A549 (cell line): ENCODE measurements around the gene SMARCD1. TPM values are rescaled to one million over a fixed set of nuclear protein-coding genes. Genes with fewer than 3 reads are reported as not detected.

Source experiments
- ATAC-seq, 2 experiments: fragments of 200-7000 bp in 1 of 2; fragments of >200 bp in 1 of 2; cut with Nextera tagmentation in 1 of 2; cut with Tn5 transposase in 1 of 2; 3 replicates each; pipeline versions ENCODE4 v1.8.0 to v1.9.1; 2018 to 2020; ENCODE audit warnings: mild to moderate bottlenecking in 1 of 2, moderate library complexity in 1 of 2
- CTCF ChIA-PET: fragments of 300-600 bp; sonication (Branson Sonifier 250); formaldehyde crosslinking; extraction: SDS; loops from one replicate; lab custom pipeline; 2021; ENCODE audit warnings: antibody characterized with exemption, inconsistent platforms; lab: Yijun Ruan, JAX
- POLR2A ChIA-PET: fragments of 350-600 bp; formaldehyde crosslinking; extraction: SDS; loops from one replicate; lab custom pipeline; 2021; ENCODE audit warnings: antibody characterized with exemption, inconsistent platforms; lab: Yijun Ruan, JAX
- DNase-seq, 2 experiments: peaks; one replicate each; pipeline versions ENCODE4 v3.0.0 to v3.0.0-alpha.2; 2011 to 2016; ENCODE audit warnings: low read depth in 1 of 2, low spot score in 1 of 2
- FAIRE-seq: peaks from 2 replicates; lab custom pipeline; 2011; peaks lifted over from hg19 to GRCh38; lab: Jason Lieb, UNC
- H3K27ac ChIP-seq, 2 experiments: fragments of >200 bp; sonication (Bioruptor Twin); formaldehyde crosslinking; 3 replicates each; pipeline ENCODE4 v1.5.1; 2016 to 2017
- H3K4me1 ChIP-seq: fragments of >200 bp; sonication (Bioruptor Twin); formaldehyde crosslinking; 3 replicates; pipeline ENCODE4 v1.6.1; 2016
- H3K4me2 ChIP-seq: fragments of >200 bp; sonication (Bioruptor Twin); formaldehyde crosslinking; 3 replicates; pipeline ENCODE4 v1.6.1; 2016
- H3K4me3 ChIP-seq: fragments of >200 bp; sonication (Bioruptor Twin); formaldehyde crosslinking; 3 replicates; pipeline ENCODE4 v1.5.1; 2016
- H3K9me3 ChIP-seq: fragments of >200 bp; sonication (Bioruptor Twin); formaldehyde crosslinking; 3 replicates; pipeline ENCODE4 v1.6.1; 2016
- BHLHE40 ChIP-seq: IDR thresholded peaks from 2 replicates; pipeline ENCODE4 v1.6.1; 2012; ENCODE audit warnings: low read depth, low read length, inconsistent platforms
- CBX8 ChIP-seq: fragments of 200-600 bp; sonication (generic); IDR thresholded peaks from 2 replicates; pipeline ENCODE4 v1.6.1; 2016
- CHD2 ChIP-seq: fragments of 150-350 bp; IDR thresholded peaks from 2 replicates; pipeline ENCODE4 v1.6.1; 2014; ENCODE audit warnings: low read length; ENCODE audit not compliant: partially characterized antibody
- CHD4 ChIP-seq: fragments of 200-600 bp; sonication (generic); IDR thresholded peaks from 2 replicates; pipeline ENCODE4 v1.6.1; 2016; ENCODE audit warnings: antibody characterized with exemption, mild to moderate bottlenecking, borderline replicate concordance
- EHF ChIP-seq: fragments of 250-450 bp; sonication (Bioruptor Pico); IDR thresholded peaks from 2 replicates; pipeline ENCODE4 v1.5.0; 2020; ENCODE audit warnings: mild to moderate bottlenecking
- EHMT2 ChIP-seq: fragments of 200-600 bp; sonication (generic); IDR thresholded peaks from 2 replicates; pipeline ENCODE4 v1.6.1; 2016; ENCODE audit warnings: antibody characterized with exemption, low read depth, mild to moderate bottlenecking, moderate library complexity
- EP300 ChIP-seq, 2 experiments: fragments of >200 bp; sonication (Bioruptor Twin); formaldehyde crosslinking; IDR thresholded peaks; 2 replicates in 1 of 2; 3 replicates in 1 of 2; pipeline ENCODE4 v1.6.1; 2016 to 2017
- ESRRA ChIP-seq: fragments of 150-350 bp; IDR thresholded peaks from 2 replicates; pipeline ENCODE4 v1.6.1; 2014; ENCODE audit warnings: mild to moderate bottlenecking, low read length, borderline replicate concordance
- FOSL2 ChIP-seq, 2 experiments: fragments of 450-650 bp in 1 of 2; fragments of >200 bp in 1 of 2; sonication (Bioruptor Twin) in 1 of 2; formaldehyde crosslinking; IDR thresholded peaks; 2 replicates each; pipeline versions ENCODE4 v1.5.0 to v1.6.1; 2016 to 2020; ENCODE audit warnings: mild to moderate bottlenecking in 1 of 2, moderate library complexity in 1 of 2
- FOXS1 ChIP-seq: fragments of 250-450 bp; sonication (Bioruptor Pico); IDR thresholded peaks from 2 replicates; pipeline ENCODE4 v1.5.0; 2020; ENCODE audit warnings: mild to moderate bottlenecking, moderate library complexity
- GATA3 ChIP-seq: IDR thresholded peaks from 2 replicates; pipeline ENCODE4 v1.6.1; 2012; ENCODE audit warnings: borderline replicate concordance
- HEYL ChIP-seq: fragments of 250-450 bp; sonication (Bioruptor Pico); IDR thresholded peaks from 2 replicates; pipeline ENCODE4 v1.8.0; 2021; ENCODE audit warnings: mild to moderate bottlenecking, moderate library complexity
- HOXA7 ChIP-seq: fragments of 250-450 bp; sonication (Bioruptor Pico); IDR thresholded peaks from 2 replicates; pipeline ENCODE4 v1.5.0; 2020; ENCODE audit warnings: mild to moderate bottlenecking, moderate library complexity
- JUN ChIP-seq, 2 experiments: fragments of >200 bp; sonication (Bioruptor Twin); formaldehyde crosslinking; IDR thresholded peaks; 2 replicates in 1 of 2; 3 replicates in 1 of 2; pipeline ENCODE4 v1.6.1; 2016 to 2017
- JUNB ChIP-seq: fragments of >200 bp; sonication (Bioruptor Twin); formaldehyde crosslinking; IDR thresholded peaks from 2 replicates; pipeline ENCODE4 v1.6.1; 2016
- KDM1A ChIP-seq: fragments of 200-600 bp; sonication (generic); IDR thresholded peaks from 2 replicates; pipeline ENCODE4 v1.6.1; 2016; ENCODE audit warnings: low read depth, mild to moderate bottlenecking
- MAX ChIP-seq: IDR thresholded peaks from 2 replicates; pipeline ENCODE4 v1.6.1; 2012
- MAZ ChIP-seq: fragments of 150-350 bp; IDR thresholded peaks from 2 replicates; pipeline ENCODE4 v1.6.1; 2014; ENCODE audit warnings: antibody characterized with exemption, low read depth, low read length, borderline replicate concordance
- MYC ChIP-seq: IDR thresholded peaks from 2 replicates; pipeline ENCODE4 v1.6.1; 2012; ENCODE audit warnings: mild to moderate bottlenecking, inconsistent platforms, low read length, improper control_type of control experiment, borderline replicate concordance
- NFE2L2 ChIP-seq: fragments of 150-350 bp; conservative IDR thresholded peaks from 2 replicates; pipeline ENCODE4 v1.6.1; 2014; ENCODE audit warnings: low read length
- NPAS2 ChIP-seq: fragments of 250-450 bp; sonication (Bioruptor Pico); IDR thresholded peaks from 2 replicates; pipeline ENCODE4 v1.8.0; 2022; ENCODE audit warnings: mild to moderate bottlenecking, moderate library complexity, borderline replicate concordance
- PBX3 ChIP-seq: IDR thresholded peaks from 2 replicates; pipeline ENCODE4 v1.6.1; 2012
- POLR2A ChIP-seq: IDR thresholded peaks from 2 replicates; pipeline ENCODE4 v1.6.1; 2012; ENCODE audit warnings: mild to moderate bottlenecking, low read length
- POLR2AphosphoS2 ChIP-seq: conservative IDR thresholded peaks from 2 replicates; pipeline ENCODE4 v1.6.1; 2012; ENCODE audit warnings: low read length, improper control_type of control experiment, inconsistent platforms
- RCOR1 ChIP-seq: fragments of 150-350 bp; IDR thresholded peaks from 2 replicates; pipeline ENCODE4 v1.6.1; 2014; ENCODE audit warnings: antibody characterized with exemption, low read length, low read depth
- RFX5 ChIP-seq: fragments of 450-650 bp; IDR thresholded peaks from 2 replicates; pipeline ENCODE4 v1.7.1; 2014; ENCODE audit warnings: antibody characterized with exemption, mild to moderate bottlenecking, moderate library complexity
- RNF2 ChIP-seq: fragments of 200-600 bp; sonication (generic); IDR thresholded peaks from 2 replicates; pipeline ENCODE4 v1.6.1; 2016; ENCODE audit warnings: low read depth, mild to moderate bottlenecking, antibody characterized with exemption, moderate library complexity, borderline replicate concordance
- SMC3 ChIP-seq: fragments of >200 bp; sonication (Bioruptor Twin); formaldehyde crosslinking; IDR thresholded peaks from 3 replicates; pipeline ENCODE4 v1.6.1; 2018; ENCODE audit warnings: inconsistent platforms
- SREBF2 ChIP-seq: fragments of 450-650 bp; IDR thresholded peaks from 2 replicates; pipeline ENCODE4 v1.6.1; 2014; ENCODE audit warnings: mild to moderate bottlenecking, moderate library complexity
- TFCP2L1 ChIP-seq: fragments of 250-450 bp; sonication (Bioruptor Pico); IDR thresholded peaks from 2 replicates; pipeline ENCODE4 v1.5.0; 2021; ENCODE audit warnings: mild to moderate bottlenecking
- ZFP36 ChIP-seq: fragments of 450-650 bp; IDR thresholded peaks from 2 replicates; pipeline ENCODE4 v1.6.1; 2014; ENCODE audit warnings: borderline replicate concordance; ENCODE audit not compliant: partially characterized antibody
- ZSCAN20 ChIP-seq: fragments of 250-450 bp; sonication (Bioruptor Pico); IDR thresholded peaks from 2 replicates; pipeline ENCODE4 v1.8.0; 2022; ENCODE audit warnings: mild to moderate bottlenecking, moderate library complexity
- WGBS: methylation state at CpG from one replicate; pipeline ENCODE4 v1.1.6; 2017; ENCODE audit errors: missing lambda C conversion rate; 5-methylcytosine and 5-hydroxymethylcytosine counted together
- polyA plus RNA-seq, 4 experiments: library from polyadenylated mRNA; depleted of rRNA in 3 of 4; stranded (reverse); fragments of >200 nt; fragmentation: RNase III in 1 of 4; extraction: RNeasy Plus Mini Kit Qiagen cat#74134 plus additional on column Dnase treatment in 1 of 4; gene quantifications; 2 replicates in 3 of 4; 3 replicates in 1 of 4; pipeline ENCODE4 v1.2.3, GENCODE V29; 2011 to 2017
- TF ChIP-seq, protein P1 (sequence below): fragments of >200 bp; sonication (Bioruptor Twin); formaldehyde crosslinking; IDR thresholded peaks from 3 replicates; pipeline ENCODE4 v1.5.1; 2016
- TF ChIP-seq, protein P2 (sequence below): fragments of 450-650 bp; IDR thresholded peaks from 2 replicates; pipeline ENCODE4 v1.6.1; 2014; ENCODE audit warnings: antibody characterized with exemption
- TF ChIP-seq, protein P3 (sequence below): fragments of 250-450 bp; sonication (Bioruptor Pico); IDR thresholded peaks from 2 replicates; pipeline ENCODE4 v1.5.0; 2020; ENCODE audit warnings: low read depth, mild to moderate bottlenecking, moderate library complexity

The SMARCD1 gene
- polyA plus RNA-seq, 2 of the 4 experiments (the other 2 are of a cell fraction) = 62.5 to 80.7 TPM

DNA sequence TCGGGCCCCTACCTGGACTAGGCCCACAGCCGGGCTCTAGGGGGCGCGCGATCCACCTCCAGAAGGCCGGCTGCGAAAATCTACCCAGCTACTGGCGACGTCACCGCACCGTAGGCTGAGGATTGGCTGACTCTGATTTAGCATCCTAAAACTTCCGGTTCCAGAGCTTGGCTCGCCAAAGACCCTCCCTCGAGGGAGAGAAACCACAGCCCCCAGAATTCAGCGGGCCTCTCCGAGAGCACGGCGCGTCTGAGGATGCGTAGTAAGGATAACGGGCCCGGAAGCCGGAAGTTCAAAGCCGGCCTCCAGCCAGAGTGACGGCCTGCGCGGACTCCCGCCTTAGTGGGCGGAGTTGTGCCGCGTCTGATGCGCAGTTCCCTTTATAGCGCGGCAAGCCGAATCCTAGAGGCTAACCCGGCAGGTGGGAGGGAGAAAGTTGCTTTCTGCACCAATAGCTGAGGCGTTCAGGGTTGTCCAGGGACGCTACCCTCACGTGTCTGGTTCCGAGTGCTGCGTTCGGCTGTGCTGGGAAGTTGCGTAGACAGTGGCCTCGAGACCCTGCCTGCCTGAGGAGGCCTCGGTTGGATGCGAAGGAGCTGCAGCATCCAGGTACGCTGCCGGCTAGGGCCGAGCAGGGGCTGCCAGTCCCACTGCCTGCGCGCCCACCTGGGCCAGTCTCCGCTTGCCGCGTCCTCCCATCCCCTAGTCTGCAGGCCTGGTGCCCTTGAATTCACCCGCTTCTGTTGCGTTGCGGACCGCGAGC, 26.7 kb downstream of the SMARCD1 start, which contains the start of gene COX14:
COX14 (plus strand) TSS at position 544 of the 763 bp plus-strand sequence. CDS start 7,808 bp downstream, outside the sequence.
- Histone ChIP-seq H3K9me3 (no peaks in the 10 kb centered on the region), H3K4me1 (peaks cover 29% of the 10 kb centered on the region)
- ATAC-seq = peak; percentile 87 to 93
- TF ChIP-seq ESRRA (no peak), POLR2A (peak; percentile 96), RCOR1 (no peak), MAZ (no peak), EHF (no peak), SMC3 (peak; percentile 48; the same call in 1 of the 3 replicates), PBX3 (no peak), KDM1A (no peak), HEYL (no peak), MYC (peak; percentile 42; the same call in 1 of the 2 replicates), ZSCAN20 (CRISPR knock-in tag) (no peak), JUNB (no peak), EHMT2 (no peak), POLR2AphosphoS2 (no peak), TFCP2L1 (CRISPR knock-in tag) (peak; percentile 70; the same call in 1 of the 2 replicates), CHD4 (no peak), RFX5 (peak; percentile 100), ZFP36 (no peak), CHD2 (no peak), HOXA7 (CRISPR knock-in tag) (no peak), FOSL2 (IDR thresholded peaks at IDR 0.05) (no peak), FOSL2 (CRISPR knock-in tag; IDR thresholded peaks at IDR 0.05) (no peak), GATA3 (no peak), MAX (peak; percentile 94), EP300 (IDR thresholded peaks at IDR 0.05) (no peak), RNF2 (no peak), SREBF2 (no peak), BHLHE40 (peak; percentile 76), NPAS2 (CRISPR knock-in tag) (no peak; the same call in 1 of the 2 replicates), CBX8 (no peak), FOXS1 (CRISPR knock-in tag) (no peak), NFE2L2 (no peak), JUN (IDR thresholded peaks at IDR 0.05) (peak in 1 of 2 experiments; percentile 74; a peak in 3 of 5 replicates)
- TF ChIP-seq, protein P1, sequence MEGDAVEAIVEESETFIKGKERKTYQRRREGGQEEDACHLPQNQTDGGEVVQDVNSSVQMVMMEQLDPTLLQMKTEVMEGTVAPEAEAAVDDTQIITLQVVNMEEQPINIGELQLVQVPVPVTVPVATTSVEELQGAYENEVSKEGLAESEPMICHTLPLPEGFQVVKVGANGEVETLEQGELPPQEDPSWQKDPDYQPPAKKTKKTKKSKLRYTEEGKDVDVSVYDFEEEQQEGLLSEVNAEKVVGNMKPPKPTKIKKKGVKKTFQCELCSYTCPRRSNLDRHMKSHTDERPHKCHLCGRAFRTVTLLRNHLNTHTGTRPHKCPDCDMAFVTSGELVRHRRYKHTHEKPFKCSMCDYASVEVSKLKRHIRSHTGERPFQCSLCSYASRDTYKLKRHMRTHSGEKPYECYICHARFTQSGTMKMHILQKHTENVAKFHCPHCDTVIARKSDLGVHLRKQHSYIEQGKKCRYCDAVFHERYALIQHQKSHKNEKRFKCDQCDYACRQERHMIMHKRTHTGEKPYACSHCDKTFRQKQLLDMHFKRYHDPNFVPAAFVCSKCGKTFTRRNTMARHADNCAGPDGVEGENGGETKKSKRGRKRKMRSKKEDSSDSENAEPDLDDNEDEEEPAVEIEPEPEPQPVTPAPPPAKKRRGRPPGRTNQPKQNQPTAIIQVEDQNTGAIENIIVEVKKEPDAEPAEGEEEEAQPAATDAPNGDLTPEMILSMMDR = peak; percentile 94
- TF ChIP-seq, protein P2, sequence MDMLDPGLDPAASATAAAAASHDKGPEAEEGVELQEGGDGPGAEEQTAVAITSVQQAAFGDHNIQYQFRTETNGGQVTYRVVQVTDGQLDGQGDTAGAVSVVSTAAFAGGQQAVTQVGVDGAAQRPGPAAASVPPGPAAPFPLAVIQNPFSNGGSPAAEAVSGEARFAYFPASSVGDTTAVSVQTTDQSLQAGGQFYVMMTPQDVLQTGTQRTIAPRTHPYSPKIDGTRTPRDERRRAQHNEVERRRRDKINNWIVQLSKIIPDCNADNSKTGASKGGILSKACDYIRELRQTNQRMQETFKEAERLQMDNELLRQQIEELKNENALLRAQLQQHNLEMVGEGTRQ = peak; percentile 93
- TF ChIP-seq, protein P3, sequence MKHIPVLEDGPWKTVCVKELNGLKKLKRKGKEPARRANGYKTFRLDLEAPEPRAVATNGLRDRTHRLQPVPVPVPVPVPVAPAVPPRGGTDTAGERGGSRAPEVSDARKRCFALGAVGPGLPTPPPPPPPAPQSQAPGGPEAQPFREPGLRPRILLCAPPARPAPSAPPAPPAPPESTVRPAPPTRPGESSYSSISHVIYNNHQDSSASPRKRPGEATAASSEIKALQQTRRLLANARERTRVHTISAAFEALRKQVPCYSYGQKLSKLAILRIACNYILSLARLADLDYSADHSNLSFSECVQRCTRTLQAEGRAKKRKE (CRISPR knock-in tag) = 0 out of 2 replicates have a peak, but pooled peaks have one; percentile 64

More for the DNA sequence above, 26.7 kb downstream of the SMARCD1 start, which contains the start of gene COX14:
- H3K4me2 ChIP-seq = peak within 1 kb of the TSS; percentile 83
- peak; percentile 99 to 100 for DNase-seq
- POLR2A ChIA-PET = interaction anchor here (0.6 to 4.3 kb wide), 18 partner anchors 9 to 371 kb away, joined by 3 to 45 read pairs (median 4); partner anchors contain the start of genes CERS5, NCKAP5L and SMARCD1
- peak within 1 kb of the TSS; percentile 68 for H3K4me3 ChIP-seq
- H3K27ac ChIP-seq = peak within 1 kb of the TSS; percentile 74 to 90
- peak; percentile 51 for FAIRE-seq
- under 1% methylated on average over 18 of the region's 59 CpGs for WGBS
- CTCF ChIA-PET = interaction anchor here (0.6 to 17.7 kb wide), 33 partner anchors 13 to 1001 kb away, joined by 3 to 309 read pairs (median 4); partner anchors contain the start of genes CERS5, GPD1 and SMARCD1
